Measurements from ENCODE around the gene LSG1. TPM values are rescaled to one million over a fixed set of nuclear protein-coding genes. Genes with fewer than 3 reads are reported as not detected.

Gene LSG1
- total RNA-seq, 1 donor from 2014 or later = 36.8 TPM

GRCh38 chr3:194619741-194620140 lies 52.2 kb downstream of the LSG1 start:
- no peaks in the 10 kb centered on the region for H3K36me3 ChIP-seq
- H3K27ac ChIP-seq = no peak overlapping the region
- TF ChIP-seq, protein P1, sequence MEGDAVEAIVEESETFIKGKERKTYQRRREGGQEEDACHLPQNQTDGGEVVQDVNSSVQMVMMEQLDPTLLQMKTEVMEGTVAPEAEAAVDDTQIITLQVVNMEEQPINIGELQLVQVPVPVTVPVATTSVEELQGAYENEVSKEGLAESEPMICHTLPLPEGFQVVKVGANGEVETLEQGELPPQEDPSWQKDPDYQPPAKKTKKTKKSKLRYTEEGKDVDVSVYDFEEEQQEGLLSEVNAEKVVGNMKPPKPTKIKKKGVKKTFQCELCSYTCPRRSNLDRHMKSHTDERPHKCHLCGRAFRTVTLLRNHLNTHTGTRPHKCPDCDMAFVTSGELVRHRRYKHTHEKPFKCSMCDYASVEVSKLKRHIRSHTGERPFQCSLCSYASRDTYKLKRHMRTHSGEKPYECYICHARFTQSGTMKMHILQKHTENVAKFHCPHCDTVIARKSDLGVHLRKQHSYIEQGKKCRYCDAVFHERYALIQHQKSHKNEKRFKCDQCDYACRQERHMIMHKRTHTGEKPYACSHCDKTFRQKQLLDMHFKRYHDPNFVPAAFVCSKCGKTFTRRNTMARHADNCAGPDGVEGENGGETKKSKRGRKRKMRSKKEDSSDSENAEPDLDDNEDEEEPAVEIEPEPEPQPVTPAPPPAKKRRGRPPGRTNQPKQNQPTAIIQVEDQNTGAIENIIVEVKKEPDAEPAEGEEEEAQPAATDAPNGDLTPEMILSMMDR (IDR thresholded peaks at IDR 0.05) = no peak
- DNase-seq = no peak
- H3K27me3 ChIP-seq = no peaks in the 10 kb centered on the region
- no peaks in the 10 kb centered on the region for H3K9me3 ChIP-seq
- peaks cover 6% of the 10 kb centered on the region for H3K4me1 ChIP-seq
- no peak for ATAC-seq
- intact Hi-C loops (cut with DNase I) = no loop called here
- no peak overlapping the region for H3K4me3 ChIP-seq

DNA sequence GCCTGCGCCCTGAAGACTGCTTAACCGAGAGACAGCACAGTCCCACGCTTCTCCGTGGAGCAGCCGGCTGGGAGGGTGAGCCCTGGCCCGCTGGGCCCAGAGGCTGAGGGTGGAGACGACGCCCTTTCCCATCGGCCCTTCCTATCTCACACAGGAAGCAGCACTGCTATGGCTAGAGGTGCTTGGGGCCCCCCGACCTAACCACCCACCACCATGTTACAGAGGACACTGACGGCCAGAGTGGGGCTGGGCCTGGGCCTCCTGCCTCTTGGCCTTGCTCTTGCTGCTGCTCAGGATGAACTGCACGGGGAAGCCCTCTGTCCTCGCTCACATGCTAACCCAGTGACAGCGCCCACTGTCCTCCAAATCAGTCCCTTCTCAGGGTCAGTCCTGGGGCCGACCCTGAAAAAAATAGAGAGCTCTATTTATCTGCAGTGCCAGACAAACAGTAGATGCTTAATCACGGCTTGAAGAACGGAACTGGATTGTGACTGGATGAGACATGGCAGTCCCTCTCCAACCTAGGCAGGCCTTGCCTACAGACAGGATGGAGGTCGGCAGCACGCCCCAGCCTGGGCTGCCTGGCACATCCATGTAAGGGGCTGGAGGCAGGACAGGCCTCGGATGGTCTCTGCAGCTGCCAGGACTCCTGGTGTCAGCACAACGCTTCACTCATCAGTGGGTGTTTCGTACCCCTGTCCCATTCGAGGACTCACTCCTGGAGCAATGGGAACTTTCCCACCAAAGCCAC lies 53.0 kb downstream of the LSG1 start:
- Histone ChIP-seq H3K9me3 (no peaks in the 10 kb centered on the region), H3K4me1 (peaks cover 6% of the 10 kb centered on the region), H3K27me3 (no peaks in the 10 kb centered on the region), H3K27ac (no peak overlapping the region), H3K36me3 (no peaks in the 10 kb centered on the region), H3K4me3 (no peak overlapping the region)
- no peak for ATAC-seq
- TF ChIP-seq, protein P1 (IDR thresholded peaks at IDR 0.05) = no peak
- intact Hi-C loops (cut with DNase I) = no loop called here
- no peak for DNase-seq

DNA sequence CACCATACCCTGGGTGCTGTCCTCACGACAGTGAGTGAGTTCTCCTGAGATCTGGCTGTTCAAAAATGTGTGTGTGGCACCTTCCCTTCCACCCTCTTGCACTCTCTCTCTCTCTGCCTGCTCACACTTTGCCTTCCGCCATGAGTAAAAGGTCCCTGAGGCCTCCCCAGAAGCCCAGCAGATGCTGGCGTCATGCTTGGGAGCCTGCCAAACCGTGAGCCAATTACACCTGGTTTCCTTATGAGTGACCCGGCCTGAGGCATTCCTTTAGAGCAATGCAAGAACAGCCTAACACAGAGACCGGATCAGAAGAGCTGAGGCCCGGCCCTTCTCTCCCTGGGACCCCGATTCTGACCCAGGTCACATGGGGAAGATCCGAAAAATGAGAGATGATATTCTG lies 54.2 kb downstream of the LSG1 start:
- Histone ChIP-seq H3K9me3 (no peaks in the 10 kb centered on the region), H3K4me3 (no peak overlapping the region), H3K27me3 (no peaks in the 10 kb centered on the region), H3K36me3 (no peaks in the 10 kb centered on the region), H3K27ac (no peak overlapping the region), H3K4me1 (peaks cover 6% of the 10 kb centered on the region)
- TF ChIP-seq, protein P1 (IDR thresholded peaks at IDR 0.05) = no peak
- intact Hi-C loops (cut with DNase I) = no loop called here
- ATAC-seq (no peak), DNase-seq (no peak)

DNA sequence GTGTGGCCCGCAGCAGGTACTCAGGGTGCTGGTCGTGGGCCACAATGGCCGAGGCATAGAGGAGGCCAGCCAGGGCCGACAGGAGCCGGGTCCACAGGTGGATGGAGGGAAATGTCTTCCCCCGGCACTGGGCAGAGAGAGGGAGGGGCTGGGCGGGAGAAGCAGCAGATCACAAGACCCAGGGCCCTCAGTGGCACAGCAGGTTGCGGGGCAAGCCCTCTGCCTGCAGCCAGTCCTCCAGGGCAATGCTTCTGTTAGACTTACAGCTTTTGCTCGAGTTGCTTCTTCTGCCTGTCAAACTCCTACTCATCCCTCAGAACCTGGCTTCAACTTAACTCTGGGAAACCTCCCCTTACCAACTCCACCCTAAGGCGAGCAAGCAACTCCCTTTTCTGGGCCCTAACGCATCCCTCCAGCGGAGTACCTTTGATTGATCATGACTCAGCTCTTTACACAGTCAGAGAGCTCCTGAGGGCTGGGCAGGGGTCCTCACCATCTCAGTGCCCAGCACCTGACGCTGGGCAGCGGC lies 54.8 kb downstream of the LSG1 start:
- no peaks in the 10 kb centered on the region for H3K9me3 ChIP-seq
- peaks cover 6% of the 10 kb centered on the region for H3K4me1 ChIP-seq
- H3K27me3 ChIP-seq = no peaks in the 10 kb centered on the region
- TF ChIP-seq, protein P1 (IDR thresholded peaks at IDR 0.05) = no peak
- no peak overlapping the region for H3K4me3 ChIP-seq
- no peak for ATAC-seq
- no peak overlapping the region for H3K27ac ChIP-seq
- no peaks in the 10 kb centered on the region for H3K36me3 ChIP-seq
- intact Hi-C loops (cut with DNase I) = no loop called here
- no peak for DNase-seq

- no peaks in the 10 kb centered on the region for H3K27me3 ChIP-seq
- H3K9me3 ChIP-seq = no peaks in the 10 kb centered on the region
- ATAC-seq (no peak), DNase-seq (no peak)
- no peaks in the 10 kb centered on the region for H3K36me3 ChIP-seq
- TF ChIP-seq, protein P1 (IDR thresholded peaks at IDR 0.05) = no peak
- H3K27ac ChIP-seq = no peak overlapping the region
- intact Hi-C loops (cut with DNase I) = no loop called here
- H3K4me1 ChIP-seq = no peaks in the 10 kb centered on the region
- no peak overlapping the region for H3K4me3 ChIP-seq
Observed at GRCh38 chr3:194615226-194615625, 56.8 kb downstream of the LSG1 start.
